Measurements from ENCODE around the gene MARCHF3.

MARCHF3 gene

GRCh38 chr5:126872561-126873354 is 157.6 kb downstream of the MARCHF3 start:
- TF ChIP-seq MAX (IDR thresholded peaks at IDR 0.05; ENCODE audit: low read depth, low read length) (no peak), POLR2A (IDR thresholded peaks at IDR 0.05; ENCODE audit: extremely low read depth, insufficient read length) (no peak), CTCF (IDR thresholded peaks at IDR 0.05; ENCODE audit: low read depth, low read length) (no peak), MYC (IDR thresholded peaks at IDR 0.05; ENCODE audit: low read depth, low read length) (no peak)
- DNase-seq (ENCODE audit: low read depth), result no peak
- H3K4me3 ChIP-seq (ENCODE audit: low read depth, low read length), result no peak overlapping the region

GRCh38 chr5:126871441-126871840 is 158.9 kb downstream of the MARCHF3 start:
- TF ChIP-seq CTCF (IDR thresholded peaks at IDR 0.05; ENCODE audit: low read depth, low read length) (no peak), MYC (IDR thresholded peaks at IDR 0.05; ENCODE audit: low read depth, low read length) (no peak), POLR2A (IDR thresholded peaks at IDR 0.05; ENCODE audit: extremely low read depth, insufficient read length) (no peak), MAX (IDR thresholded peaks at IDR 0.05; ENCODE audit: low read depth, low read length) (no peak)
- H3K4me3 ChIP-seq (ENCODE audit: low read depth, low read length), result no peak overlapping the region
- DNase-seq (ENCODE audit: low read depth), result peak; percentile 35

GRCh38 chr5:126869005-126869451 is 161.3 kb downstream of the MARCHF3 start:
- H3K4me3 ChIP-seq (ENCODE audit: low read depth, low read length), result no peak overlapping the region
- TF ChIP-seq MAX (IDR thresholded peaks at IDR 0.05; ENCODE audit: low read depth, low read length) (no peak), CTCF (IDR thresholded peaks at IDR 0.05; ENCODE audit: low read depth, low read length) (no peak), POLR2A (IDR thresholded peaks at IDR 0.05; ENCODE audit: extremely low read depth, insufficient read length) (no peak), MYC (IDR thresholded peaks at IDR 0.05; ENCODE audit: low read depth, low read length) (no peak)
- DNase-seq (ENCODE audit: low read depth), result no peak

- no peak for DNase-seq (ENCODE audit: low read depth)
These were observed 161.9 kb downstream of the MARCHF3 start for GRCh38 chr5:126868338-126869004.

More at GRCh38 chr5:126868338-126869004, 161.9 kb downstream of the MARCHF3 start:
- no peak overlapping the region for H3K4me3 ChIP-seq (ENCODE audit: low read depth, low read length)
- TF ChIP-seq MYC (IDR thresholded peaks at IDR 0.05; ENCODE audit: low read depth, low read length) (no peak), CTCF (IDR thresholded peaks at IDR 0.05; ENCODE audit: low read depth, low read length) (no peak), POLR2A (IDR thresholded peaks at IDR 0.05; ENCODE audit: extremely low read depth, insufficient read length) (no peak), MAX (IDR thresholded peaks at IDR 0.05; ENCODE audit: low read depth, low read length) (no peak)

Data from NB4 (cell line).